Right lobe of liver (tissue), 6 donors: ENCODE data around the gene TSPAN32. TPM values are rescaled to one million over a fixed set of nuclear protein-coding genes. Genes with fewer than 3 reads are reported as not detected.

Source experiments
- ATAC-seq, 4 donors: fragments of 200-7000 bp; cut with Tn5 transposase; one replicate each; pipeline ENCODE4 v1.9.1; 2020; ENCODE audit warnings: mild to moderate bottlenecking in 4 of 4, moderate library complexity in 4 of 4
- DNase-seq, 3 donors: peaks; one replicate each; pipeline ENCODE4 v3.0.0-alpha.2; 2020
- H3K27ac ChIP-seq, 3 donors: fragments of 200-600 bp; one replicate each; pipeline ENCODE4 v1.8.0; 2022
- H3K27me3 ChIP-seq, 2 donors: fragments of 200-600 bp; one replicate each; pipeline ENCODE4 v1.8.0; 2022
- H3K36me3 ChIP-seq, 4 donors: fragments of 200-600 bp; sonication (generic) in 1 of 4; one replicate each; pipeline versions ENCODE4 v1.5.1 to v1.8.0; 2017 to 2022; ENCODE audit warnings: control low read depth in 1 of 4
- H3K4me1 ChIP-seq, 4 donors: fragments of 200-600 bp; sonication (generic) in 1 of 4; one replicate each; pipeline versions ENCODE4 v1.5.1 to v1.8.0; 2017 to 2022; ENCODE audit warnings: control low read depth in 1 of 4
- H3K4me3 ChIP-seq, 3 donors: fragments of 200-600 bp; one replicate each; pipeline ENCODE4 v1.8.0; 2022
- H3K9me3 ChIP-seq, 4 donors: fragments of 200-600 bp; sonication (generic) in 1 of 4; one replicate each; pipeline versions ENCODE4 v1.5.1 to v1.8.0; 2017 to 2022; ENCODE audit warnings: control low read depth in 1 of 4
- POLR2A ChIP-seq: fragments of 450-650 bp; IDR thresholded peaks from one replicate; pipeline ENCODE4 v1.6.1; 2017; ENCODE audit warnings: antibody characterized with exemption, mild to moderate bottlenecking
- WGBS: methylation state at CpG from one replicate; pipeline ENCODE4 v1.1.6; 2018; ENCODE audit warnings: low coverage, low lambda C conversion rate; ENCODE audit not compliant: insufficient coverage; ENCODE audit errors: missing lambda C conversion rate; 5-methylcytosine and 5-hydroxymethylcytosine counted together
- intact Hi-C, 2 donors: fragments of 100-400 bp; cut with DNase I; formaldehyde crosslinking; loops; one replicate each; pipeline versions ENCODE4 v1.11.2 to v1.14.1; 2022
- total RNA-seq, 6 experiments: library from RNA; depleted of rRNA in 2 of 6; stranded (reverse); fragments of >200 nt in 2 of 6; fragmentation: NEBNext Ultra II Directional in 3 of 6; extraction: Animal tissue kit (Norgen Biotek cat#: 25700) in 3 of 6; gene quantifications; one replicate each; pipeline versions ENCODE4 v1.1.0 to v1.2.4, GENCODE V29; 2016 to 2023
- TF ChIP-seq, protein P1 (sequence below), 4 donors: fragments of 200-600 bp in 3 of 4; fragments of 450-650 bp in 1 of 4; IDR thresholded peaks; one replicate each; pipeline versions ENCODE4 v1.5.1 to v1.8.0; 2016 to 2022; ENCODE audit warnings: antibody characterized with exemption in 4 of 4, mild to moderate bottlenecking in 2 of 4
- donor health status: DM: no; HTN: yes; CAD: no.
- donor health status: DM: no; HTN: no; CAD: no.
- donor health status: DM: no; HTN: no; CAD: no.
- donor health status: DM: no; HTN: yes; CAD: no.
- donor health status: DM: no; HTN: yes; CAD: no.

Gene TSPAN32
- total RNA-seq, 6 experiments from 2014 or later: 0.24 to 1.2 (median 0.63) TPM; not detected in 2

GRCh38 chr11:2297623-2298030 is 4.2 kb upstream of the TSPAN32 start:
- DNase-seq: no peak
- ATAC-seq: no peak
- no peak overlapping the region for H3K4me3 ChIP-seq
- H3K27ac ChIP-seq: no peak overlapping the region
- no peaks in the 10 kb centered on the region for H3K36me3 ChIP-seq
- H3K9me3 ChIP-seq: no peaks in the 10 kb centered on the region
- 29% methylated on average over 1 of the region's 1 CpG for WGBS
- no peaks in the 10 kb centered on the region for H3K4me1 ChIP-seq
- TF ChIP-seq, protein P1, sequence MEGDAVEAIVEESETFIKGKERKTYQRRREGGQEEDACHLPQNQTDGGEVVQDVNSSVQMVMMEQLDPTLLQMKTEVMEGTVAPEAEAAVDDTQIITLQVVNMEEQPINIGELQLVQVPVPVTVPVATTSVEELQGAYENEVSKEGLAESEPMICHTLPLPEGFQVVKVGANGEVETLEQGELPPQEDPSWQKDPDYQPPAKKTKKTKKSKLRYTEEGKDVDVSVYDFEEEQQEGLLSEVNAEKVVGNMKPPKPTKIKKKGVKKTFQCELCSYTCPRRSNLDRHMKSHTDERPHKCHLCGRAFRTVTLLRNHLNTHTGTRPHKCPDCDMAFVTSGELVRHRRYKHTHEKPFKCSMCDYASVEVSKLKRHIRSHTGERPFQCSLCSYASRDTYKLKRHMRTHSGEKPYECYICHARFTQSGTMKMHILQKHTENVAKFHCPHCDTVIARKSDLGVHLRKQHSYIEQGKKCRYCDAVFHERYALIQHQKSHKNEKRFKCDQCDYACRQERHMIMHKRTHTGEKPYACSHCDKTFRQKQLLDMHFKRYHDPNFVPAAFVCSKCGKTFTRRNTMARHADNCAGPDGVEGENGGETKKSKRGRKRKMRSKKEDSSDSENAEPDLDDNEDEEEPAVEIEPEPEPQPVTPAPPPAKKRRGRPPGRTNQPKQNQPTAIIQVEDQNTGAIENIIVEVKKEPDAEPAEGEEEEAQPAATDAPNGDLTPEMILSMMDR (IDR thresholded peaks at IDR 0.05): no peak
- TF ChIP-seq POLR2A: no peak
- H3K27me3 ChIP-seq: no peaks in the 10 kb centered on the region
- intact Hi-C loops: loop anchor here in 1 of 2 donors (5.0 kb wide), 1 partner anchor 100 kb away; no protein-coding TSS in a partner anchor

DNA sequence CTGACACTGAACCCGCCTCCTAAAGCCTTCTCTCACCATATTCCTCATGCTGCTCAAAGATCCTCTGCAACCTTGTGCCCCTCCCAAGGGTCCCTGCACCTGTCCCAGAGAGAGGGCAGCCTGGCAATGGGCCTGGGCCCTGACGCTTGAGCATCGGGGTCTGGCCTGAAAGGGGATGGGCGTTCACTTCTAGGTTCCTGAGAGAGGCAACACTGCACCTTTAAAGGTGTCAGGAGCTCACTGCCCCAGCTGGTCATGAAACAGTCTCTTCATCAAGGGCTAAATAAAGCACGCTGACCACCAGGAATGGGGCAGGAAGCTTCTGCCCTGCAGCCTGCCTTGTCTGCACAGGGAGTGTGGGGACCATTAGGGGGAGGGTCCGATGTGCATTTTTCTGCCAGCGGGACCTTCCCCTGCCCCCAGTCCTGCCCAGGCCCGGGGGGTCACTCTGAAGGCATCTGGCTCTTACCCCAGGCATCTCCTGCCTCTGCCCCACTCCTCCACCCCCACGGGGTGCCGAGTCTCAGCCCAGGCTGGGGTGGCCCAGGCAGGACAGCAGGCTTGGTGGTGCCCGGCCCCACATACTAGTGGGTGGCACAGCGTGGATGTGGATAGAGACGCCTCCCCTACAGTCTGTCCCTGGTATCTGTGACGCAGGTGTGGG is 3.5 kb upstream of the TSPAN32 start:
- WGBS: 53% methylated on average over 6 of the region's 14 CpGs
- TF ChIP-seq, protein P1 (IDR thresholded peaks at IDR 0.05): no peak
- no peak for TF ChIP-seq POLR2A
- ATAC-seq (no peak), DNase-seq (peak in 1 of 3 donors; percentile 41)
- H3K4me3 ChIP-seq: no peak overlapping the region
- no peaks in the 10 kb centered on the region for H3K4me1 ChIP-seq
- intact Hi-C loops: loop anchor here in 1 of 2 donors (5.0 kb wide), 1 partner anchor 101 kb away; no protein-coding TSS in a partner anchor
- H3K27ac ChIP-seq: no peak overlapping the region
- no peaks in the 10 kb centered on the region for H3K9me3 ChIP-seq
- no peaks in the 10 kb centered on the region for H3K36me3 ChIP-seq
- H3K27me3 ChIP-seq: no peaks in the 10 kb centered on the region

DNA sequence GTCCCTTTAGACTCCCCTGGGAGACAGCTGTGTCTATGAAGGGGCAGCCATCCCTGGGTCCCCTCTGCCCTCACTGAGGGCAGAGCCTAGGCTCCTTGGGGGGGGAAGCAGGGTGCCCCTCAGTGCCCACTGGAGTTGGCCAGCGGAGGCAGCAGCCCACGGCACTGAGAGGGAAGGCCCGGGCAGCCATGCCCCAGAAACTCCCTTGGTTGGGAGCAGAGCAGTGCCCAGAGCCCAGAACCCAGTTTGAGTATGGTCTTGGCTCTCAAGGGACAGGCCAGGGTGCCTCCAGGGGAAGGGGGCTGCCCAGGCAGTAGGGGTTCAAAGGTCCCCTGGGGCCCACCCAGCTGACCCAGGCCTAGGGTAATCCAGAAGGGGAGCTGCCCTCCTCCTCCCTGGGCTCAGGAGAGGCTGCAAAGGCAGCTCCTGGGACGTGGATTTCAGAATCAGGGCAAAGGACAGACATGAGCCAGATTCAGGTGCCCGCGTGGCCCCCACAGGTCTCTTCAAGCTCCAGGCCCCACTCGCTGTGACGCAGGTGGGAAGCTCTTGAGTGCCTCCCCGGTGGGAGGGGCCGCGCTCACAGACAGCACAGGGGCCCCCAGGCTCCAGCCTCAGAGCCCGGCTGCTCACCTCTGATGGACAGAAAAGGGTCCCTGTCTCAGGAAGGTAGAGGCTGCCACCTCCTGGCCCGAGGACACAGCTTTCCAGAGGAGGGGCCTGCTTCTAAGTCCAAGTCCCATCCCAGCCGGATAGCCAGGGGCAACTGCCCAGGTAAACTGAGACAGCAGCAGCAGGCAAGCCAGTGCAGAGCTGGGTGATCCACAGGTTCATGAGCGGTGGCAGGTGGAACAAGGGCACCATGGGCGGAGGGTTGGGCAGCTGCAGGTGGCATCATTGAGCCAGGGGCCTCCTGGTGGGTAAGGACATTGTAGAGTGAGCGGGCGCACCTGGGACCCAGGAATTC is 2.7 kb upstream of the TSPAN32 start:
- Histone ChIP-seq H3K36me3 (no peaks in the 10 kb centered on the region), H3K27ac (no peak overlapping the region), H3K4me3 (no peak overlapping the region), H3K4me1 (no peaks in the 10 kb centered on the region), H3K27me3 (no peaks in the 10 kb centered on the region), H3K9me3 (no peaks in the 10 kb centered on the region)
- DNase-seq (peak in 2 of 3 donors; percentile 48 to 60), ATAC-seq (peak in 3 of 4 donors; percentile 26 to 48 (median 43))
- intact Hi-C loops: loop anchor here in 1 of 2 donors (5.0 kb wide), 1 partner anchor 102 kb away; no protein-coding TSS in a partner anchor
- 19% methylated on average over 3 of the region's 18 CpGs for WGBS
- no peak for TF ChIP-seq POLR2A
- TF ChIP-seq, protein P1 (IDR thresholded peaks at IDR 0.05): peak; percentile 34 to 47 (median 38)

GRCh38 chr11:2299773-2300172 is 2.0 kb upstream of the TSPAN32 start:
- no peak for ATAC-seq
- intact Hi-C loops: loop anchor here (5.0 kb wide), 1 partner anchor 102 kb away; no protein-coding TSS in a partner anchor
- DNase-seq: no peak
- no peaks in the 10 kb centered on the region for H3K36me3 ChIP-seq
- H3K9me3 ChIP-seq: no peaks in the 10 kb centered on the region
- TF ChIP-seq, protein P1 (IDR thresholded peaks at IDR 0.05): no peak
- no peak for TF ChIP-seq POLR2A
- H3K4me1 ChIP-seq: no peaks in the 10 kb centered on the region
- WGBS: 60% methylated on average over 1 of the region's 10 CpGs
- H3K27me3 ChIP-seq: no peaks in the 10 kb centered on the region
- no peak overlapping the region for H3K4me3 ChIP-seq
- H3K27ac ChIP-seq: no peak overlapping the region
